ENCODE results near the gene LPP. TPM values are rescaled to one million over a fixed set of nuclear protein-coding genes. Genes with fewer than 3 reads are reported as not detected.

LPP gene
- total and polyA plus RNA-seq, 2 of the 13 experiments (the other 11 are each of a cell fraction or from before 2014, with no cell fraction given): 19.2 to 29.9 TPM

- FAIRE-seq (no peak), DNase-seq (ENCODE audit: low spot score) (peak; percentile 73), ATAC-seq (peak; percentile 69)
- Histone ChIP-seq H3K4me2 (ENCODE audit: low read depth, low read length) (no peak overlapping the region), H2AFZ (ENCODE audit: low read length) (no peak overlapping the region), H3K9ac (ENCODE audit: insufficient read depth, low read depth, low read length) (no peak overlapping the region), H3K79me2 (ENCODE audit: insufficient read depth, low read length) (peaks cover 5% of the 10 kb centered on the region), H3K4me3 (replicated peaks in 1 of 3; ENCODE audit: insufficient read depth in 1 of 3, low read depth in 2 of 3, low read length in 3 of 3) (no peak overlapping the region), H4K20me1 (ENCODE audit: insufficient read depth, low read length) (no peaks in the 10 kb centered on the region), H3K36me3 (replicated peaks in 1 of 2; ENCODE audit: control insufficient read depth in 1 of 2, insufficient read depth in 2 of 2, low read length in 2 of 2) (no peaks in the 10 kb centered on the region; a peak in 1 of 5 replicates), H3K27me3 (ENCODE audit: control insufficient read depth in 1 of 2, insufficient read depth in 2 of 2, low read length in 2 of 2) (no peaks in the 10 kb centered on the region), H3K9me3 (ENCODE audit: low read length) (no peaks in the 10 kb centered on the region), H3K4me1 (ENCODE audit: insufficient read depth, low read length) (peaks cover 11% of the 10 kb centered on the region), H3K27ac (ENCODE audit: extremely low read length, insufficient read depth, low read length) (no peak overlapping the region)
- POLR2A ChIA-PET: no interaction called here
- intact Hi-C loops (cut with micrococcal nuclease; ENCODE audit: unreplicated experiment): no loop called here
- WGBS (ENCODE audit: low lambda C conversion rate): 63% methylated on average over 10 of the region's 10 CpGs
- CTCF ChIA-PET (ENCODE audit: low intra/inter-chr PET ratio, low total read pairs): no interaction called here
- no TSS peak for BruUV-seq (replicated peaks)
- in situ Hi-C loops (cut with HindIII; ENCODE audit: extremely low pct_ligation_motif_present, low pct_unique_long_range_greater_than_20kb): no loop called here
- TF ChIP-seq, protein P1, sequence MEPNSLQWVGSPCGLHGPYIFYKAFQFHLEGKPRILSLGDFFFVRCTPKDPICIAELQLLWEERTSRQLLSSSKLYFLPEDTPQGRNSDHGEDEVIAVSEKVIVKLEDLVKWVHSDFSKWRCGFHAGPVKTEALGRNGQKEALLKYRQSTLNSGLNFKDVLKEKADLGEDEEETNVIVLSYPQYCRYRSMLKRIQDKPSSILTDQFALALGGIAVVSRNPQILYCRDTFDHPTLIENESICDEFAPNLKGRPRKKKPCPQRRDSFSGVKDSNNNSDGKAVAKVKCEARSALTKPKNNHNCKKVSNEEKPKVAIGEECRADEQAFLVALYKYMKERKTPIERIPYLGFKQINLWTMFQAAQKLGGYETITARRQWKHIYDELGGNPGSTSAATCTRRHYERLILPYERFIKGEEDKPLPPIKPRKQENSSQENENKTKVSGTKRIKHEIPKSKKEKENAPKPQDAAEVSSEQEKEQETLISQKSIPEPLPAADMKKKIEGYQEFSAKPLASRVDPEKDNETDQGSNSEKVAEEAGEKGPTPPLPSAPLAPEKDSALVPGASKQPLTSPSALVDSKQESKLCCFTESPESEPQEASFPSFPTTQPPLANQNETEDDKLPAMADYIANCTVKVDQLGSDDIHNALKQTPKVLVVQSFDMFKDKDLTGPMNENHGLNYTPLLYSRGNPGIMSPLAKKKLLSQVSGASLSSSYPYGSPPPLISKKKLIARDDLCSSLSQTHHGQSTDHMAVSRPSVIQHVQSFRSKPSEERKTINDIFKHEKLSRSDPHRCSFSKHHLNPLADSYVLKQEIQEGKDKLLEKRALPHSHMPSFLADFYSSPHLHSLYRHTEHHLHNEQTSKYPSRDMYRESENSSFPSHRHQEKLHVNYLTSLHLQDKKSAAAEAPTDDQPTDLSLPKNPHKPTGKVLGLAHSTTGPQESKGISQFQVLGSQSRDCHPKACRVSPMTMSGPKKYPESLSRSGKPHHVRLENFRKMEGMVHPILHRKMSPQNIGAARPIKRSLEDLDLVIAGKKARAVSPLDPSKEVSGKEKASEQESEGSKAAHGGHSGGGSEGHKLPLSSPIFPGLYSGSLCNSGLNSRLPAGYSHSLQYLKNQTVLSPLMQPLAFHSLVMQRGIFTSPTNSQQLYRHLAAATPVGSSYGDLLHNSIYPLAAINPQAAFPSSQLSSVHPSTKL (CRISPR knock-in tag; IDR thresholded peaks at IDR 0.05): peak; percentile 20; the same call in 1 of the 2 replicates
- TF ChIP-seq, protein P2, sequence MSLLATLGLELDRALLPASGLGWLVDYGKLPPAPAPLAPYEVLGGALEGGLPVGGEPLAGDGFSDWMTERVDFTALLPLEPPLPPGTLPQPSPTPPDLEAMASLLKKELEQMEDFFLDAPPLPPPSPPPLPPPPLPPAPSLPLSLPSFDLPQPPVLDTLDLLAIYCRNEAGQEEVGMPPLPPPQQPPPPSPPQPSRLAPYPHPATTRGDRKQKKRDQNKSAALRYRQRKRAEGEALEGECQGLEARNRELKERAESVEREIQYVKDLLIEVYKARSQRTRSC (CRISPR knock-in tag; IDR thresholded peaks at IDR 0.05; ENCODE audit: low read depth): no peak
- TF ChIP-seq RXRB (CRISPR knock-in tag; IDR thresholded peaks at IDR 0.05; ENCODE audit: borderline replicate concordance) (peak; percentile 36; the same call in 1 of the 2 replicates), ZBED4 (CRISPR knock-in tag; IDR thresholded peaks at IDR 0.05; ENCODE audit: borderline replicate concordance) (no peak), ZNF737 (CRISPR knock-in tag; IDR thresholded peaks at IDR 0.05; ENCODE audit: borderline replicate concordance) (no peak), ZBTB33 (CRISPR knock-in tag; IDR thresholded peaks at IDR 0.05) (peak; percentile 77), ZNF749 (CRISPR knock-in tag; IDR thresholded peaks at IDR 0.05; ENCODE audit: borderline replicate concordance) (no peak), CHD4 (IDR thresholded peaks at IDR 0.05; ENCODE audit: borderline replicate concordance, low read length) (no peak), NR0B2 (CRISPR knock-in tag; IDR thresholded peaks at IDR 0.05) (no peak), KLF12 (CRISPR knock-in tag; IDR thresholded peaks at IDR 0.05; ENCODE audit: borderline replicate concordance) (no peak), MAFF (IDR thresholded peaks at IDR 0.05; ENCODE audit: low read depth, low read length) (no peak), ETV5 (CRISPR knock-in tag; IDR thresholded peaks at IDR 0.05; ENCODE audit: borderline replicate concordance) (no peak), XBP1 (CRISPR knock-in tag; IDR thresholded peaks at IDR 0.05) (no peak)
Observed at GRCh38 chr3:188362405-188362831, 208.5 kb downstream of the LPP start.
